Measurements from ENCODE around the gene SUMF2. TPM values are rescaled to one million over a fixed set of nuclear protein-coding genes. Genes with fewer than 3 reads are reported as not detected.
"Not testable (repeated sequence)": the region's sequence is repeated elsewhere in the genome, so short reads cannot be mapped to it uniquely, and the experiment has no call there.

The SUMF2 gene
- total RNA-seq, 1 donor from 2014 or later, result 156 TPM

DNA sequence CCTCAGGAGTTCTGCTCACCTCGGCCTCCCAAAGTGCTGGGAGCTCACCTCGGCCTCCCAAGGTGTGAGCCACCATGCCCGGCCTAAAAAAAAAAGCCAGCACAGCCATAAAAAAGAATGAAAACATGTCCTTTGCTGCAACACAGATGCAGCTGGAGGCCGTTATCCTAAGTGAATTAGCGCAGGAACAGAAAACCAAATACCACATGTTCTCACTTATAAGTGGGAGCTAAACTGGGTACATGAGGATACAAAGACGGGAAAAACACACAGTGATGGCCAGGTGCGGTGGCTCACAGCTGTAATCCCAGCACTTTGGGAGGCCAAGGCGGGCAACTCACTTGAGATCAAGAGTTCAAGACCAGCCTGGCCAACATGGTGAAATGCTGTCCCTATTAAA, 33.7 kb upstream of the SUMF2 start:
- no peak for TF ChIP-seq CTCF (IDR thresholded peaks at IDR 0.05; ENCODE audit: unreplicated experiment)
- Mint-ChIP-seq H3K4me1 (peaks cover 6% of the 10 kb centered on the region), H3K27me3 (ENCODE audit: low read depth) (no peaks in the 10 kb centered on the region), H3K9me3 (no peaks in the 10 kb centered on the region), H3K36me3 (peaks cover 15% of the 10 kb centered on the region), H3K27ac (no peak overlapping the region), H3K4me3 (no peak overlapping the region)
- no peak for DNase-seq (ENCODE audit: low spot score in 2 of 2, unreplicated experiment in 2 of 2)

- not testable (repeated sequence) for H3K9me3 Mint-ChIP-seq; H3K4me3 Mint-ChIP-seq; H3K27ac Mint-ChIP-seq; H3K27me3 Mint-ChIP-seq (ENCODE audit: low read depth); H3K4me1 Mint-ChIP-seq; DNase-seq (ENCODE audit: low spot score in 2 of 2, unreplicated experiment in 2 of 2)
- H3K36me3 Mint-ChIP-seq, result peaks cover 15% of the 10 kb centered on the region
Measured at GRCh38 chr7:56031556-56031955, 32.5 kb upstream of the SUMF2 start.

DNA sequence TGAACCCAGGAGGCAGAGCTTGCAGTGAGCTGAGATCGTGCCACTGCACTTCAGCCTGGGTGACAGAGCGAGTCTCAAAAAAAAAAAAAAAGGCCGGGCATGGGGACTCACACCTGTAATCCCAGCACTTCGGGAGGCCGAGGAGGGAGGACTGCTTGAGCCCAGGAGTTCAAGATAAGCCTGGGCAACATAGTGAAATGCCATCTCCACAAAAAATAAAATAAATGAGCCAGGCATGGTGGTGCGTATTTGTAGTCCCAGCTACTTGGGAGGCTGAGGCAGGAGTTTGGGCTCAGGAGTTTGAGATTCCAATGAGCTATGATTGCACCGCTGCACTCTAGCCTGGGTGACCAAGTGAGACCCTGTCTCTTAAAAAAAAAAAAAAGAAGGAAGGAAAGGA, 31.5 kb upstream of the SUMF2 start:
- DNase-seq (ENCODE audit: low spot score in 2 of 2, unreplicated experiment in 2 of 2); H3K9me3 Mint-ChIP-seq; H3K4me3 Mint-ChIP-seq; H3K4me1 Mint-ChIP-seq; H3K27me3 Mint-ChIP-seq (ENCODE audit: low read depth); H3K27ac Mint-ChIP-seq: not testable (repeated sequence)
- peaks cover 13% of the 10 kb centered on the region for H3K36me3 Mint-ChIP-seq

- Mint-ChIP-seq H3K4me3 (peak overlapping the region; percentile 70), H3K36me3 (peaks cover 13% of the 10 kb centered on the region), H3K9me3 (no peaks in the 10 kb centered on the region), H3K27ac (peak overlapping the region; percentile 86), H3K4me1 (peaks cover 3% of the 10 kb centered on the region), H3K27me3 (ENCODE audit: low read depth) (no peaks in the 10 kb centered on the region)
- peak; percentile 61 to 87 for DNase-seq (ENCODE audit: low spot score in 2 of 2, unreplicated experiment in 2 of 2)
- TF ChIP-seq CTCF (IDR thresholded peaks at IDR 0.05; ENCODE audit: unreplicated experiment), result peak; percentile 6
Measured at GRCh38 chr7:56033671-56034432, 30.2 kb upstream of the SUMF2 start.

DNA sequence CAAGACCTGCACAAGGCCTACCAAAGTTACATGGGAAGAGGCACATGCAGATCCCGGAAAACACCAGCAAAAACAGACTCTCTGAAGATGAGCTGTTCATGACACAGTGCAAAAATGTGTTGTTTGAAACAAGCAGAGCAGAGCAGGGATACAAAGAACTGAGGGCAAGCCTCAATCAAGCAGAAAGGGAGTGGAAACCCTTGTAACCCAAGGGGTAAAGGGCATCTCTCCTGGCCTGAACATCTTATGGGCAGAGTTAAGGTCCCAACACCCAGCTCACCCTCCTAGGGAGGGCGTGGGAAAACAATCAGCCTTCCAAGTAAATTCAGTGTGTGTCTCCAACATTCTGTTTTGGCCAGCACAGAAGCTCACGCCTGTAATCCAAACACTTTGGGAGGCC, 23.4 kb upstream of the SUMF2 start:
- no peaks in the 10 kb centered on the region for H3K4me1 Mint-ChIP-seq
- no peak overlapping the region for H3K27ac Mint-ChIP-seq
- H3K9me3 Mint-ChIP-seq, result no peaks in the 10 kb centered on the region
- no peaks in the 10 kb centered on the region for H3K27me3 Mint-ChIP-seq (ENCODE audit: low read depth)
- DNase-seq (ENCODE audit: low spot score in 2 of 2, unreplicated experiment in 2 of 2), result no peak
- no peak for TF ChIP-seq CTCF (IDR thresholded peaks at IDR 0.05; ENCODE audit: unreplicated experiment)
- peaks cover 6% of the 10 kb centered on the region for H3K36me3 Mint-ChIP-seq
- H3K4me3 Mint-ChIP-seq, result no peak overlapping the region

- not testable (repeated sequence) for H3K9me3 Mint-ChIP-seq; H3K4me3 Mint-ChIP-seq; DNase-seq (ENCODE audit: low spot score in 2 of 2, unreplicated experiment in 2 of 2); H3K27me3 Mint-ChIP-seq (ENCODE audit: low read depth); H3K36me3 Mint-ChIP-seq
- Mint-ChIP-seq H3K4me1 (peaks cover 31% of the 10 kb centered on the region), H3K27ac (peak overlapping the region; percentile 47)
Measured at GRCh38 chr7:56045758-56046157, 18.3 kb upstream of the SUMF2 start.

- no peak for DNase-seq (ENCODE audit: low spot score in 2 of 2, unreplicated experiment in 2 of 2)
- peaks cover 6% of the 10 kb centered on the region for H3K36me3 Mint-ChIP-seq
- no peaks in the 10 kb centered on the region for H3K9me3 Mint-ChIP-seq
- no peak for TF ChIP-seq CTCF (IDR thresholded peaks at IDR 0.05; ENCODE audit: unreplicated experiment)
- peaks cover 32% of the 10 kb centered on the region for H3K4me1 Mint-ChIP-seq
- no peaks in the 10 kb centered on the region for H3K27me3 Mint-ChIP-seq (ENCODE audit: low read depth)
- peak overlapping the region; percentile 20 for H3K4me3 Mint-ChIP-seq
- peak overlapping the region; percentile 99 for H3K27ac Mint-ChIP-seq
Measured at GRCh38 chr7:56046721-56047445, 17.2 kb upstream of the SUMF2 start.

- H3K9me3 Mint-ChIP-seq; DNase-seq (ENCODE audit: low spot score in 2 of 2, unreplicated experiment in 2 of 2); H3K36me3 Mint-ChIP-seq; H3K27me3 Mint-ChIP-seq (ENCODE audit: low read depth); H3K4me3 Mint-ChIP-seq: not testable (repeated sequence)
- Mint-ChIP-seq H3K27ac (peak overlapping the region; percentile 99), H3K4me1 (peaks cover 35% of the 10 kb centered on the region)
Measured at GRCh38 chr7:56047446-56048116, 16.5 kb upstream of the SUMF2 start.

Data from mesothelial cell of epicardium (in vitro differentiated cells).